Measurements from ENCODE around the gene ST3GAL6.

Gene ST3GAL6

DNA sequence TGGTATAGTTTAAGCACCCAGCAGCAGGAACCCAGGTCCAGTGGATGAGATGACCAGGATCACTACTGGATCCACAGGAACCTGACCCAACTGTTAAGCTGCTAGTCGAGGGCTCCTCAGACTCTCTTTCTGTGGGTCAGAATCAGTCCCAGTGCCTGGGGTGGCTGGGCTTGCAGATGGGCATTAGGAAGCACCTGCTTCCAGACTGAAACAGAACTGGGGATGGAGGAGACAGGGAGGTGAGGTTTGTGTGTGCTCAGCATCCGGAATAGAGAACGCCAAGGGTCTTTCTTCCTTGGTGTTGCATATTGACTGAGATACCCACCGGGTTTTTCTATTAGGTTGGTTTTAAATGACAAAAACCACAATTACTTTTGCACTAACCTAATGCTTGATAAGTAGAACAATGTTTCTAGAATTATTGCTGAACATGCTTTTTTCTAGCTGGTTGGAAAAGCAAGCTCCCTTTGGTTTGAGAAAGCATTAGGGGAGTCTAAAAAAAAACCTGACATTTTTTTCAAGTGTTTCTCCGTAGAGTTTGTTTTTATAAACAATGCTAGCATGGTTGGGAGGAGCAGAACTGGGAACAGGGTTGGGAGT, 779 bp downstream of the ST3GAL6 start:
- Histone ChIP-seq H3K9ac (ENCODE audit: low read length) (no peak overlapping the region), H3K27me3 (ENCODE audit: control insufficient read depth in 1 of 2, insufficient read depth in 2 of 2, low read length in 2 of 2) (no peaks in the 10 kb centered on the region), H3K27ac (ENCODE audit: low read depth, low read length) (no peak overlapping the region), H3K4me3 (ENCODE audit: low read depth in 1 of 2, low read length in 2 of 2) (no peak overlapping the region), H3K9me3 (ENCODE audit: low read length) (no peaks in the 10 kb centered on the region), H3K36me3 (ENCODE audit: insufficient read depth, low read length) (no peaks in the 10 kb centered on the region), H3K4me1 (ENCODE audit: insufficient read depth, low read length) (no peaks in the 10 kb centered on the region)

DNA sequence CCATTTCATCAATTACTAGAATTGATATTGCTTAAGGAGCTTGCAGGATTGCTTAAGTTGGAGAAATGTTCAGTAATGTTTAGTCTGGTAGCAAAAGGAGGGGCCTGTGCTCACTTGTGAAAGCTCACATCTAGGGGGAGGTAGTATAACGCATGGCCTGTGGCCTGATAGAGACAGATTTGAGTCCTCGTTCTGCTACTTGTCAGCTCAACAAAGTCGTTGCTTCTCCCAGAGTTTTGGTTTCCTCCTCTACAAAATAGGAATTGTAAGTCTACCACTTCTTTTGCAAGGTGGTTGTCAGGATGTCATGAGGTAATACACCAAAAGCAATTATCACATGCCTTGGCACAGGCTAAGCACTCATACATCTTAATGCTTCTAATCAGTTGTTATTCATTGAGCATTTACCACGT, 1.3 kb downstream of the ST3GAL6 start:
- no peaks in the 10 kb centered on the region for H3K27me3 ChIP-seq (ENCODE audit: control insufficient read depth in 1 of 2, insufficient read depth in 2 of 2, low read length in 2 of 2)
- H3K4me1 ChIP-seq (ENCODE audit: insufficient read depth, low read length), result no peaks in the 10 kb centered on the region
- no peaks in the 10 kb centered on the region for H3K9me3 ChIP-seq (ENCODE audit: low read length)
- H3K36me3 ChIP-seq (ENCODE audit: insufficient read depth, low read length), result no peaks in the 10 kb centered on the region
- no peak overlapping the region for H3K4me3 ChIP-seq (ENCODE audit: low read depth in 1 of 2, low read length in 2 of 2)
- H3K9ac ChIP-seq (ENCODE audit: low read length), result no peak overlapping the region
- H3K27ac ChIP-seq (ENCODE audit: low read depth, low read length), result no peak overlapping the region

DNA sequence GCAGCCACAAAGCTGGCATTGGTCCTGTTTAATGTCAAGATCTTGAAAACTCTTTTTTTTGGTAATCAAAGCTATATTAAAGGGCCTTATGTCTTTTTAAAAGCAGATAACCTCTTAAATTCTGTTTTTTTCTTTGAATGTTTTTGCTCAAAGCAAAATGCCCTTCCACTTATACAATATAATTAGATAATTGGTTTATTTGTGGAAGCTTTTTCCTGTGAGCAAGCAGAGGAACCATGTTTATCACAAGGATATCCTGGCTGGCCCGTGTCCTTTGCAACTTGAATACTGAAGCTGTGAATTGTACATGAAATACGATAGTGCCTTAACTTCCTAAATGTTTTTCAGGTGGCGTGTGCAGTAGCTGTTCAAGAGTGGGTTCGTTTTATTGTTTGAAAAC, 2.6 kb downstream of the ST3GAL6 start:
- no peak overlapping the region for H3K27ac ChIP-seq (ENCODE audit: low read depth, low read length)
- H3K36me3 ChIP-seq (ENCODE audit: insufficient read depth, low read length), result no peaks in the 10 kb centered on the region
- no peaks in the 10 kb centered on the region for H3K9me3 ChIP-seq (ENCODE audit: low read length)
- no peak overlapping the region for H3K4me3 ChIP-seq (ENCODE audit: low read depth in 1 of 2, low read length in 2 of 2)
- H3K9ac ChIP-seq (ENCODE audit: low read length), result no peak overlapping the region
- H3K4me1 ChIP-seq (ENCODE audit: insufficient read depth, low read length), result no peaks in the 10 kb centered on the region
- no peaks in the 10 kb centered on the region for H3K27me3 ChIP-seq (ENCODE audit: control insufficient read depth in 1 of 2, insufficient read depth in 2 of 2, low read length in 2 of 2)

DNA sequence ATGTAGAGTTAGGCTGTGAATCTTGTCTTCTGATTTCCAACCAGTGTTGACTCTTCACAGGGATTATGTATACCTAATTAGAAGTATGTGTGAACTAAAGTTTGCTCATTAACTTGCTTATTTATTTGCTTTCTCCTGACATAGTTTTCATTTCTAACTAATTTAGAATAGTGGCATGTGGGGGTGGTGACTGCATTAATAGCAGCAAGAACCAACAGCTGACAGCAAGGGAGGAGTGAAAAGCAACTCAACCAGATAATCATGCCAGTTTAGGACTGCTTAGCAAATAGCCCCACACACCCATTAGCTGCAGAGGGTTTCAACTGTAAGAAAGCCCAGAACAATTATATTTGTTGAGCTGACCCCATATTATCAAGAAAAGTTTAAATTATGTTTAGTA, 3.8 kb downstream of the ST3GAL6 start:
- Histone ChIP-seq H3K27ac (ENCODE audit: low read depth, low read length) (no peak overlapping the region), H3K36me3 (ENCODE audit: insufficient read depth, low read length) (no peaks in the 10 kb centered on the region), H3K4me1 (ENCODE audit: insufficient read depth, low read length) (no peaks in the 10 kb centered on the region), H3K9ac (ENCODE audit: low read length) (no peak overlapping the region), H3K9me3 (ENCODE audit: low read length) (no peaks in the 10 kb centered on the region), H3K4me3 (ENCODE audit: low read depth in 1 of 2, low read length in 2 of 2) (no peak overlapping the region), H3K27me3 (ENCODE audit: control insufficient read depth in 1 of 2, insufficient read depth in 2 of 2, low read length in 2 of 2) (no peaks in the 10 kb centered on the region)

DNA sequence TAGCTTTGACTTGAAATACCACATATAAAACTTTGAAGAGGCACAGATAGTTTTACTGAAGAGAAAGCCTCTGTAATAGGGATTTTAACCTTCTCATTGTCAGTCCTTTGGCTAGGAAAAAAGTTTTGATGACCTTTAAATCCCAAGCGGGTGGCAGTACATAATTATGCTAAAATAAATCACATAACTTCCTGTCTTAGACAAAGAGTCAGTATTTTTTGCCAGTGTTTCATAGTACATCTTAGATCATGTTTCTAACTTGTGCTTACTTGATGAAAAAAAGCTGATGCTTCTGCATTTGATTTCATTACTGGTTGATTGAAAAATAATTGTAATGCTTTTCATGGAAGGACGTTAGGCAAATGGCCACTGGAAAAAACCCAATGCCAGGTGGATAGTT, 5.8 kb downstream of the ST3GAL6 start:
- Histone ChIP-seq H3K9me3 (ENCODE audit: low read length) (no peaks in the 10 kb centered on the region), H3K27ac (ENCODE audit: low read depth, low read length) (no peak overlapping the region), H3K9ac (ENCODE audit: low read length) (no peak overlapping the region), H3K4me1 (ENCODE audit: insufficient read depth, low read length) (no peaks in the 10 kb centered on the region), H3K27me3 (ENCODE audit: control insufficient read depth in 1 of 2, insufficient read depth in 2 of 2, low read length in 2 of 2) (no peaks in the 10 kb centered on the region), H3K36me3 (ENCODE audit: insufficient read depth, low read length) (no peaks in the 10 kb centered on the region), H3K4me3 (ENCODE audit: low read depth in 1 of 2, low read length in 2 of 2) (no peak overlapping the region)

DNA sequence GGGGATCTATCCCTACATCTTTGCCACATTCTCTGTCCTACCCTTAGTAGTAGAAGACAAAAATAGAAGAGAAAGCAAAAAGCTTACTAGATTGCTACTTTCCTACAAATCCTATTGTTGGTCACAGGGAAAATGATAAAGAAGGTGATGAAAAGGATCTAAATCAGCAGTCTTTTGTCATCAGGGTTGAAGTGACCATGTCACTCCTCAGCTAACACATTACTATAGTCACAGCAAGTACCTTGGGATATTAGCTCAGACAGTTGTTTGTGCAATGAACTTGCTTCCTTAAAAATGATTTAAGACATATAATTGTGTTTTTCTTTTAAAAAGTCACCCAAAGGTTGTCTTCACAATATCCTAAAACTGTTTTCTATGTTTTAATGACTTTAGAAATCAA, 6.3 kb downstream of the ST3GAL6 start:
- H3K9ac ChIP-seq (ENCODE audit: low read length), result no peak overlapping the region
- no peaks in the 10 kb centered on the region for H3K27me3 ChIP-seq (ENCODE audit: control insufficient read depth in 1 of 2, insufficient read depth in 2 of 2, low read length in 2 of 2)
- no peak overlapping the region for H3K27ac ChIP-seq (ENCODE audit: low read depth, low read length)
- no peaks in the 10 kb centered on the region for H3K36me3 ChIP-seq (ENCODE audit: insufficient read depth, low read length)
- no peaks in the 10 kb centered on the region for H3K9me3 ChIP-seq (ENCODE audit: low read length)
- no peak overlapping the region for H3K4me3 ChIP-seq (ENCODE audit: low read depth in 1 of 2, low read length in 2 of 2)
- H3K4me1 ChIP-seq (ENCODE audit: insufficient read depth, low read length), result no peaks in the 10 kb centered on the region

DNA sequence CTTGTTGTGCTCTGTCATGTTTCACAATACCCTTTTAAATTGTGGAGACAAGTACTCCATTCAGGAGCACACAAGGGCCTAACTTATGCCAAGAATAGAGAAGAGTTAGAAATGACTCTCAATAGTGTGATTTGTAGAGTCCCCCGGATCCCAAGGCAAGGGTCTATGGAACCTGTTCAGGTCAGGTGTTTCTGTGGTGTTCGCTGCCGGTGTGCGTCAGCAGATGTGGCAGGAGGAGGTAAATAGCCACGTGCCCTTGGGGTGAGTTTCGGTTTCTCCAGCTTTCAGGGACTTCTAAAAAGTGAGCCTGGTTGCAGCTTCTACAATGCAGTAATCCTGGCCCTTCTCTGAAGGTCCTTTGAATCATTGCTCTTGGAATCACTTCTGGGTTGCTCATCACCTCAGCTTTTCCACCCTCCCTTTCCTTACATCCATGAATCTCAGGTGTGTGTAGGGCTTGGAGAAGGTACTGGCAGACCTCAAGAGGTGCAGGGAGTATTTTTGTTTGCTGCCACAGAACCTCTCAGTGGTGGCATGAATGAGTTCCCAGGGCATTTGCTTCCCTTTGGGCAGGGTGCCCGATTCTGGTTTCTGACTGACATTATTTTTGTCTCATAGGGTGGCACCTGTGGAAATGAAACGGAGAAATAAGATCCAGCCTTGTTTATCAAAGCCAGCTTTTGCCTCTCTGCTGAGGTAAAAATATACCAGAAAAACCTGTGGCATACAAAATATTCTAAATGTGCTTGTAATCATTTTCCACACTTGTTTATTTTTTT, 7.3 kb downstream of the ST3GAL6 start:
- Histone ChIP-seq H3K27me3 (ENCODE audit: control insufficient read depth in 1 of 2, insufficient read depth in 2 of 2, low read length in 2 of 2) (no peaks in the 10 kb centered on the region), H3K9me3 (ENCODE audit: low read length) (no peaks in the 10 kb centered on the region), H3K4me3 (ENCODE audit: low read depth in 1 of 2, low read length in 2 of 2) (no peak overlapping the region), H3K9ac (ENCODE audit: low read length) (no peak overlapping the region), H3K27ac (ENCODE audit: low read depth, low read length) (no peak overlapping the region), H3K36me3 (ENCODE audit: insufficient read depth, low read length) (no peaks in the 10 kb centered on the region), H3K4me1 (ENCODE audit: insufficient read depth, low read length) (no peaks in the 10 kb centered on the region)

DNA sequence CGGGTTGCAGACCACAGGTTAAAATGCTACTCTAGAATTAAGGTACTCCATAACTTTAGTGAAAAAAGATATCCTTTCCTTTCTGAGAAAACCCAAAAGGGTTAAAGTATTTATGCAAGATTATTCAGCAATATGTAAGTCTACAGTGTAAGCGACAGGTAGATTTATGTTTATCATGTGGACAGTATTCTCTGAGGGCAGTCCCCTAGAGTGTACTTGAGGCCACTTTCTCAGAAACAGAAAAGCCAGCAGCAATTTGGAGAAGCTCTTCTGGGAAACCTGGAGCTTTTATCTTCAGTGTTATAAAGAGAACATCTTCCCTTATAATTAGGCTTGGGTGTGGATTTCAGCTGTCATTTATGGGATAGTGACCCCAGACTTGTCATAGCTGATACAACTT, 8.9 kb downstream of the ST3GAL6 start:
- Histone ChIP-seq H3K27ac (ENCODE audit: low read depth, low read length) (no peak overlapping the region), H3K4me3 (ENCODE audit: low read depth in 1 of 2, low read length in 2 of 2) (no peak overlapping the region), H3K36me3 (ENCODE audit: insufficient read depth, low read length) (no peaks in the 10 kb centered on the region), H3K27me3 (ENCODE audit: control insufficient read depth in 1 of 2, insufficient read depth in 2 of 2, low read length in 2 of 2) (no peaks in the 10 kb centered on the region), H3K4me1 (ENCODE audit: insufficient read depth, low read length) (no peaks in the 10 kb centered on the region), H3K9ac (ENCODE audit: low read length) (no peak overlapping the region), H3K9me3 (ENCODE audit: low read length) (no peaks in the 10 kb centered on the region)

DNA sequence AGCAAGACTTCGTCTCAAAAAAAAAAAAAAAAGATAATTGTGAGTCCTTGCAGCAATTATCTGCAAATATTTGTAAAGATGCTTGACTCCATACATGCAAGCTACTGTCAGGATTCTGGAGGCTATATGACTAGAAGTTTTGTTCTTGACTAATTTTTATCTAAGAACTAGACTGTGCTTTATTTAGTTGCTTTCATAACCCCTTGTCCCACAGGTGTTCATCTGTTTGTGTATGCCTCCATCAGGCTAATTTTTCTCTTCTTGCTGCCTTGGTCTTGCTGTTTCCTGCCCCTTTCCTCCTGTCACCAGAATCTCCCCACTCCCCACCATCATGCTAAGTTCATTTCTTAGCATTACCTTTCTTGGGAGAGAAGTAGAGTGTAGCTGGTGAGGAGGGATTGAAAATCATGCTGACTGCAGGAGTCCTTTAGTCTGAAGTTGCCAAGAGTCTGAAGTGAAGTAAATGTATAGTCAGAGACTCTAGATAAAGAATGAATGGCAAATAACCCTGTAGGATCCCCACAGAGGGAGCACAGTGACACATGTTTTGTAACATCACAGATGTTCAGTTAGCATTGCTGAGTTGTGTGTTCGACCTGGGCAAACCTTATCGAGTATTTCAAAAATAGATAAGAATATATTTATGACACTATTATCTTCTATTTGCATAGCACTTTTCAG, 12.5 kb downstream of the ST3GAL6 start:
- Histone ChIP-seq H3K27me3 (ENCODE audit: control insufficient read depth in 1 of 2, insufficient read depth in 2 of 2, low read length in 2 of 2) (no peaks in the 10 kb centered on the region), H3K36me3 (ENCODE audit: insufficient read depth, low read length) (no peaks in the 10 kb centered on the region), H3K4me1 (ENCODE audit: insufficient read depth, low read length) (no peaks in the 10 kb centered on the region), H3K9ac (ENCODE audit: low read length) (no peak overlapping the region), H3K9me3 (ENCODE audit: low read length) (no peaks in the 10 kb centered on the region), H3K4me3 (ENCODE audit: low read depth in 1 of 2, low read length in 2 of 2) (no peak overlapping the region), H3K27ac (ENCODE audit: low read depth, low read length) (no peak overlapping the region)

DNA sequence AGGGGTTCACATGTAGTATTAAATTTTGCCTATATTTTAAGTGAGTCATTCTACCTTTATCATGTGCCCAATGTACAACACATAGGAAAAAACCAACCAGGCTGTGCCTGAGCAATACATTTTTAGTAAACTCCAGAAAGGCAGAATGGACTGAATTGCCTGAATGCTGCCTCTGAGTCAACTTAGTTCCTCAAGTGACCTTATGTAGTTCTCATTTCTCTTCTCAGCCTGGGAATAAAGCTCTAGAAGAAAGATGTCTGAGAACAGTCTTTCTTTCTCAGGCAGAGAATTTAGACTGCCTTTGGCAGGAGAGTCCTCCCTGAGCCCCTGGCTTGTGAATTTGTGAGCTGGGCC, 13.0 kb downstream of the ST3GAL6 start:
- no peak overlapping the region for H3K4me3 ChIP-seq (ENCODE audit: low read depth in 1 of 2, low read length in 2 of 2)
- no peaks in the 10 kb centered on the region for H3K9me3 ChIP-seq (ENCODE audit: low read length)
- no peaks in the 10 kb centered on the region for H3K4me1 ChIP-seq (ENCODE audit: insufficient read depth, low read length)
- H3K27me3 ChIP-seq (ENCODE audit: control insufficient read depth in 1 of 2, insufficient read depth in 2 of 2, low read length in 2 of 2), result no peaks in the 10 kb centered on the region
- no peak overlapping the region for H3K27ac ChIP-seq (ENCODE audit: low read depth, low read length)
- no peak overlapping the region for H3K9ac ChIP-seq (ENCODE audit: low read length)
- no peaks in the 10 kb centered on the region for H3K36me3 ChIP-seq (ENCODE audit: insufficient read depth, low read length)

DNA sequence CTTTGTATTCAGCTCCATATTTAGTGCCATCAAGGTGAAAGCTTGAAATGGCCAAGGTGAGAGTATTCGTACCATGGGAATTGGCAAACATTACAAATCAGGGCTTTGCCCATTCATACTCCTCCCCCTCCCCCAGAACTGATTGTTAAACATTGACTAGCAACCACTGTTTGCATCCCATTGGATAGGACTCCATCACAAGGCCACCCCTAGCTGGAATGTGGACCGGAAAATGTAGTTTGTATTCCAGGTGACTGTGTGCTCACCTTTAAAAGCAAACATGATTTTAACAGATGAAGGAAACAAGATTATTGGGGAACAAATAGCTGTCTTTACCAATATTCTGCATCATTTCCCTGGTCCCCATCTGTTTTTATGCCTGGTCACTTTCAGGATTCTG, 14.1 kb downstream of the ST3GAL6 start:
- Histone ChIP-seq H3K27ac (ENCODE audit: low read depth, low read length) (no peak overlapping the region), H3K4me3 (ENCODE audit: low read depth in 1 of 2, low read length in 2 of 2) (no peak overlapping the region), H3K36me3 (ENCODE audit: insufficient read depth, low read length) (no peaks in the 10 kb centered on the region), H3K4me1 (ENCODE audit: insufficient read depth, low read length) (no peaks in the 10 kb centered on the region), H3K9ac (ENCODE audit: low read length) (no peak overlapping the region), H3K9me3 (ENCODE audit: low read length) (no peaks in the 10 kb centered on the region), H3K27me3 (ENCODE audit: control insufficient read depth in 1 of 2, insufficient read depth in 2 of 2, low read length in 2 of 2) (no peaks in the 10 kb centered on the region)
